Endothelial cell of coronary artery (primary cell): ENCODE results near the gene AP1S2. TPM values are rescaled to one million over a fixed set of nuclear protein-coding genes. Genes with fewer than 3 reads are reported as not detected.

Experiments
- total RNA-seq: library from RNA; depleted of rRNA; stranded (reverse); fragments of >200 nt; gene quantifications from 2 replicates; pipeline ENCODE4 v1.2.3, GENCODE V29; 2014

Gene AP1S2
- 71.8 and 102 TPM in 2 replicates for total RNA-seq

GRCh38 chrX:15854712-15855567, at the start of gene AP1S2:
Gene AP1S2 (minus strand): TSS chrX:15854813. CDS start chrX:15852524, 2,289 bp downstream.

GRCh38 chrX:15789979-15790768, 64.4 kb downstream of the AP1S2 start, which contains the start of gene ZRSR2:
Gene ZRSR2 (plus strand): TSS chrX:15790484. CDS start chrX:15790496, 12 bp downstream.

Other genes with a start within 250 kb of the AP1S2 start
- gene CLTRN, start 190.0 kb downstream of the AP1S2 start, total RNA-seq: 0.09 TPM in 1 of 2 replicates, not detected in the other
- 1.6 and 3.0 TPM in 2 replicates for gene CA5B, start 116.5 kb downstream of the AP1S2 start, total RNA-seq
- gene ZRSR2, start 64.3 kb downstream of the AP1S2 start, total RNA-seq: 3.1 and 5.1 TPM in 2 replicates